NCI-H2081 treated with DMSO at 0.1 percent for 48 hours (cell line): Measurements from ENCODE around the gene RGSL1.

Experiments used
- DNase-seq: peaks from one replicate; lab custom pipeline; 2025; lab: John Stamatoyannopoulos, UW

The RGSL1 gene

GRCh38 chr1:182549346-182549745 lies 99.4 kb downstream of the RGSL1 start:
- DNase-seq = no peak

- DNase-seq = no peak
Observed at GRCh38 chr1:182549811-182550210, 99.9 kb downstream of the RGSL1 start.

- DNase-seq = no peak
Observed at GRCh38 chr1:182552527-182552926, 102.6 kb downstream of the RGSL1 start.

DNA sequence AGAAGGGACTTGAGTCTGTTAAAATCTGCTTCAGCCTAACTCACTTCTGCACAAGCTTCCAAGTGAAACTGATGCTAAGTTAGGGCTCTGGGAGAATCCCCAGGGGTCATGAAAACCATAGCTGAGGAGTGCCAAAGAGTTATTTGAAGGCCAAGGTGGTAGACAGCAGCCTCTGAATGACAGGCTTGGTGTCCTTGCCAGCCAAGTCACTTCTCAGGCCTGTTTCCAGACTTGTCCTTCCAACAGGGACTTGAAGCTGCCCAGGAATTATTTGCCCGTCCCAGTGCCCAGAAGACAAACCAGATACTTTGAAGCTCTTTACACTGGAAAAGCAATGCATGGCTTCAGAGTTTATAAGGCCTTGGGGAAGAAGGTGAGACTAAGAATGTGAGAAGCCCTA lies 105.5 kb downstream of the RGSL1 start:
- no peak for DNase-seq

GRCh38 chr1:182556279-182556678 lies 106.3 kb downstream of the RGSL1 start:
- DNase-seq = no peak

DNA sequence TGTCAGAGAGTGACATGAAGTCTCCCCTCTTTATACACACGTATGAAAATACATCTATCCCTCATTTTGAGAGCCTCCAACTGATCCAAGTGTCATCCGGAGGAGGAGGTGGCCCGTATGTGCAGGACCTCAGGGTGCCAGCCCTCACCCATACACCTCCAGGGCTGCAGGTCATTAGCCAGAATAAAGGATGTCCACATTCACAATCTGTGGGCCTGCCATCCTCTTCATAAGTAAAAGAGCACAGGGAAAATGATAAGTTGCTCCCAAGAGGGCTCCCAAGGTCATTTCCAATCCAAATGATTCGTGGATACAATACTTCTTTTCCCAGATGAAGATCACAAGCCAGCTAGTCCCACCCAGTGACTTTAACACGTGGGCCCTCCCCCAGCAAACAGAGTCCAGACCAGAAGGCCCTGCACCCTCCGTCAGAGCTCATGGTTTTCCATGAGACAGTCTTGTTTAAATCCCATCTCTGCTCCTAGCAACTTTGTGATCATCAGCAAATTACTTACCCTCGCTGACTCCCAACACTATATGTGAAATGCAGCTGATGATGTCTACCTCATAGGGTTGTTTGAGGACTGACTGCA lies 110.5 kb downstream of the RGSL1 start:
- DNase-seq = no peak

GRCh38 chr1:182561456-182561855 lies 111.5 kb downstream of the RGSL1 start:
- DNase-seq = no peak

DNA sequence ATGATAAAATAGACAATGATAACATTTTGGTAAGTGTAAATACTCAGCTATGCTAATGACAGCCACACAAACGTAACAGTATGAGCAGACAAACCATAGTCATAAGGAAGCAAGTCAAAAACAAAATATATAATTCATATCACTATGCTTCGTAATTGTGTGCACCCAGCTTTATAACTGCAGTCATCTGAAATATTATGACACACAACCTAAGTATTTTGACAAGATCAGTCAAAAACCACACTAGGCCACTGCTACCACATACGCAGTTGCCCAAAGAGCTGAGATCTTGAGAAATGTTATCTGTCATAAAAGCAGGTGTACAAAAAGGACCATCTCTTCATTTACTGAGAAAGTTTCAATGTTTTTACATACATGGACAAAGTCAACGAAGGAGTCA lies 113.1 kb downstream of the RGSL1 start:
- DNase-seq = no peak

GRCh38 chr1:182564406-182565004 lies 114.6 kb downstream of the RGSL1 start:
- DNase-seq = no peak

- DNase-seq = no peak
Observed at GRCh38 chr1:182565537-182565936, 115.6 kb downstream of the RGSL1 start.

DNA sequence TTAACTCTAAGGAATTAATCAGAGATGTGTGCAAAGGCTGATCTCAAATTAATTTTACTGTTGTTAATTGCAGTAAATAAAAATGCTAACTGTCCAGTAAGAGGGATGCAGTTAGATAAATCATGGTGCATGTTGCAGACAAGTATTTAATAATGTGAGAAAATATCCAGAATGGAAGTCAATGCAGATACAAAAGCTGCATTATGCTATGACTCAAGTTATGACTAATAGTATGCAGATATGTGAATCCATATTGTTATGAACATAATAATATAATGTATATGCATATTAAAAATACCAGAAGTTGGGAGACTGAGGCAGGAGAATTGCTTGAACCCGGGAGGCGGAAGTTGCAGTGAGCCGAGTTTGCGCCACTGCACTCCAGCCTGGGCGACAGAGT lies 117.7 kb downstream of the RGSL1 start:
- DNase-seq = no peak

- DNase-seq = no peak
Observed at GRCh38 chr1:182568647-182569284, 118.8 kb downstream of the RGSL1 start.

- no peak for DNase-seq
Observed at GRCh38 chr1:182569939-182570610, 120.1 kb downstream of the RGSL1 start.

GRCh38 chr1:182570611-182570970 lies 120.6 kb downstream of the RGSL1 start:
- no peak for DNase-seq

DNA sequence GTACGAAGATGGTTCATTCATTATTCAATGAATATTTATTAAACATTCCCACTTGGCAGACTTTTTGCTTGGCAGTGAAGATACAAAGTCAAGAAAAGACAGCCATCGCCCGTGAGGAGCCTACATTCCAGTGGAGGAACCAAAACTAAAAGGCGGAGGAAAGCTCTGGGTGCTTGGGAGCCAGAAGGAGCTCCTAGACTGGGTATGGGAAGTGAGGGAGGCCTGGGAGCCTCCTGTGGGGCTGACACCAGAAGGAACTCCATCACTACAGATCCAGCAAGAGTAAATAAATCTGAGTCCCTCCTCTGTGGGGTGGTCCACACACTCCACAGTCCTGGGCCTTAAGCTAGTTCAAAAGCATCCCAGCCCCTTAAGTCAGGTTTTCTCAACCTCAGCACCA lies 124.2 kb downstream of the RGSL1 start:
- no peak for DNase-seq

DNA sequence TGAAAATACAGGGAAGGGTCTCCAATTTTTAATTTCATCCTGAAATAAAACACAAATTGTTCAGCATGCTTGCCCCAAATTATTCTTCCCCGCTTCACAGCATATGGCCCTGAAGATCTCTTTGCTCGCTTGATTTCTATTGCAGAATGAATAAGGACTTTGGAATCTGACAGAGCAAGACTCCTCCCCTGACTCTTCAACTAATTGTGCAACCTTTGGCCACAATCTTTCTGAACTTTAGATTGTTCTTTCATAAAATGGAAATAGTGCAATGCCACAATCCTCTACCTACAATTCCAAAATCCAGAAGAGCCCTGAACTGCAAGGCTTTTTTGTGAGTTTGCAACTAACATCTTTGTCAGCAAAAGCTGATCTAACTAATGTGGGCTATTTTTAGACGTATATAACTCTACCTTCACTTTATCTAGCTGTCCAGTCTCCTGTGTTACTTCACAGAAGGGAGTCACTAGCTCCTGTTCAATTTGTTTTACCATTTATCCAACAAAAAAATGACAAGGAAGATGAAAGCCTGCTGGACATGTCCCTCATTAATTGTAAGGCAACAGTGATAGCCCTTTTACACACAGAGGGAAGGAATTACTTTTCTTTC lies 125.7 kb downstream of the RGSL1 start:
- no peak for DNase-seq

- no peak for DNase-seq
Observed at GRCh38 chr1:182580736-182581135, 130.8 kb downstream of the RGSL1 start.

DNA sequence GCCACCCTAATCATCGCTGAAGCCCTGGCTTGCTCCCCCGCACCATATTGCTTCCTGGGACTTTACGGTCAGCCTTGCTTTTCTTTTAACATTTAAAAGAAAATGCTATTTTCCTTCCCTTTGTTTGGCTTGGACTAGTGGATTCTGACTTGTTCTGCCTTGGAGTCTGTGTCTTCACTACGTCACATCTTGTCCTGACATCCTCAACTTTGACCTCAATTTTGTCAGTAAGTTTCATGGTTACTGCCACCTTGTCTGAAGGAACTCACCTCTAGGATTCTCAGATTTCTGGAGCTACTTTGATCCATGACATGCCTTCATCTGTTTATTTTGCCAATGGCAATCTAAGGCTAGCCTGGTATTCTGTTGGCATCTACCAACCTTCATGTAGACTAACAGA lies 134.8 kb downstream of the RGSL1 start:
- no peak for DNase-seq

DNA sequence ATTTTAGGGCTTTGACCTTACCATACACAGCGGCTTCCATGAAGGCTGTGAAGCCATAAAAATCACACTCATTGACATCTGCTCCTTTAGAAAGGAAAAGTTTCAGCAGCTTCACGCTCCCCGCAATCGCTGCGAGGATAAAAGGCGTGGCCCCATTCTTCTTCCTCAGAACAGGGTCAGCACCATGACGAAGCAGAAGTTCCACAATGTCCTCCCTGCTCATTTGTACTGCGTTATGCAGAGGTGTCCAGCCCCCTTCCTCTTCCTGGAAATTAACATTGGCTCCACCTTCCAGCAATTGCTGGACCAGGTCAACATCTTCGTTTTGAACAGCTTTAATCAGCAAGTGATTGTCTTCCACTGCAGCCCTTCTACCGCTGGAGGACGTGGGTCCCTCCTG lies 136.4 kb downstream of the RGSL1 start:
- DNase-seq = no peak

DNA sequence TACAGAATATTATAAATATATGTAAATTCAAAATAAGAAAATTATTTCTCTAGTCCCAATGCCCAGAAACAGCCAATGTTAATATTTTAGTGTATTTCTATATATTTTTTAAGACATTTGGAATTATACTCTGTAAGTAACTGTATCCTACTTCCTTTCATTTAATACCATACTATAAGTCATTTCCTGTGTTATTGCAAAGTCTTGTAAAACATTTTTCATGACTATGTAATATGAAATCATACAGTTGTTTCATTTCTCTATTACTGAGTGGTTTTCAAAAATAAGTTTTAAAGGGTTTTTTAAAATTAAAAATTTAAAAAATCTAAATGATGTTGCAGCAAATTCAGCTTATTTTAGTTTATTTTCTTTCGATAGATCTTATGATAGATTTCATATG lies 137.1 kb downstream of the RGSL1 start:
- DNase-seq = no peak

- no peak for DNase-seq
Observed at GRCh38 chr1:182587666-182588499, 137.9 kb downstream of the RGSL1 start.
